ENCODE results near the gene NR3C2.

NR3C2 gene

DNA sequence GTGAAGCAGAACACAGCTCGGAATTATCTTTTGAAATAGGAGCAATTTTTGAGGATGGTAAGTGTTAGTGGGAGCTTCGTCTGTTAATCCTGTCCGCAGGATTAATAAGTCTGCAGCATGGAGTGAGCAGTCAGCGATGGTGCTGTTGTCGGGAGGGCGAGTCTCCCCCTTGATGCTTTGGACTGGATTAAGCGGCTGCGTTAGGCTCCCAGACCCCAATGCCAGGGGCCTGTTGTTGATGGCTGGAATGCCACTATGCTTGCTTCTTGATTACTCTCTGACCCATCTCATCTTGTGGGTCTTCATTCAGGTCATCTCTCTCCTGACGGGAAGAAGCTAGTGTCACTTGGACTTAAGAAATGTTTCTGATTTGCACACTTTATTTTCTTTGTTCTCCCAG lies 377.8 kb downstream of the NR3C2 start:
- H3K36me3 Mint-ChIP-seq = no peaks in the 10 kb centered on the region
- H3K4me1 Mint-ChIP-seq = peaks cover 9 to 29% of the 10 kb centered on the region in 2 donors
- no peaks in the 10 kb centered on the region for H3K27me3 Mint-ChIP-seq
- ATAC-seq (replicated peaks) (no peak), DNase-seq (no peak)
- H3K9me3 Mint-ChIP-seq = no peaks in the 10 kb centered on the region
- H3K27ac Mint-ChIP-seq = no peak overlapping the region
- H3K4me3 Mint-ChIP-seq = no peak overlapping the region

DNA sequence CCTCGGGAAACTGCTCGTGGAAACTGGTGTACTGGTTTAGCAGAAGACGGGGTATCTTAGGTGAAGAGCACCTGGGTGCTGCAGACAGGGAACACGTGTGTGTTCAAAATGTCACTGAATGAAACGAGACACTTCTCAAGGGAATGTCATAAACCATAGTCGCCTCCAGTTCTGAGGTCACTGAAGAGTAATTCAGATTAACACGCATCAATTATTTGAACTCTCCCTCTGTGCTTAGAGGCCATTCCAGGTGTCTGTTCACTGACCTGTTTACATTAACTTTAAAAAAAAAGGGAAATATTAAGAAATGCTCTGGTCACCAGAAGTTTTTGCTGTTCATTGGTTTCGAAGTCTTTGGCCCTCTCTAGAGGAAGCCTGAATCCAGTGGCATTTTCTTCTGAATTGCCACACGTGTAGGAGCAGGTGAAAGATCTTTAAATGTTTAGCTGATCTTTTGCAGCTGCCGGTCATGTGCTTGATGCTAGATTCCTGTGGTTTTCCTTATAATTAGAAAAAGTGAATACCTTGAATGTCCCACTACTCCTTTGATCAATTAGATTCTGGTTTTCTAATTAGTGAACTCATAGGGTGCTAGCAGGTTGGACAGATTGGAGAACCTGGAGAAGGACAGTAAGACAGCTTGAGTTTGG lies 379.8 kb downstream of the NR3C2 start:
- no peak overlapping the region for H3K4me3 Mint-ChIP-seq
- DNase-seq (no peak), ATAC-seq (replicated peaks) (no peak)
- peaks cover 25 to 46% of the 10 kb centered on the region in 2 donors for H3K4me1 Mint-ChIP-seq
- no peaks in the 10 kb centered on the region for H3K27me3 Mint-ChIP-seq
- H3K27ac Mint-ChIP-seq = no peak overlapping the region
- H3K36me3 Mint-ChIP-seq = no peaks in the 10 kb centered on the region
- no peaks in the 10 kb centered on the region for H3K9me3 Mint-ChIP-seq

DNA sequence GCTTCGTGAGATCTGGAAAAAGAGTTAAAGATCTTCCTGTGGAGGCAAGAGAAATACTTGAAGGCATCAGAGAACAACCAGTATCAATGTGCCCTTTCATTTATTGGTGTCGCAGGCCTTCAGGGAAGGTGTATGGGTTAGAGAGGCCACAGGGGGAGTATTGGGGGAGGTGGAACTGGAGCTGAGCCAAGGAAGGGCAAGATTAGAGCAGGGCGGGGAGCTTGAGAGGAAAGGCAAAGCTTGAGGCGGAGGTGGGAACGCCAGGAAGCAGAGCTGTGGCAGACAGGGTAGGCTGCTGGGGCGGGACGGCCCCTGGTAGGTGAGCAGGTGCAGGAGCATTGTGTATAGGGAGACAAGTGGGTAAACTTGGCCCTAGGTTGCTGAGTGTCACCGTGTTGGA lies 380.4 kb downstream of the NR3C2 start:
- no peaks in the 10 kb centered on the region for H3K36me3 Mint-ChIP-seq
- no peak for DNase-seq
- no peaks in the 10 kb centered on the region for H3K27me3 Mint-ChIP-seq
- H3K27ac Mint-ChIP-seq = no peak overlapping the region
- H3K4me1 Mint-ChIP-seq = peaks cover 31 to 53% of the 10 kb centered on the region in 2 donors
- no peak overlapping the region for H3K4me3 Mint-ChIP-seq
- H3K9me3 Mint-ChIP-seq = no peaks in the 10 kb centered on the region
- no peak for ATAC-seq (replicated peaks)

DNA sequence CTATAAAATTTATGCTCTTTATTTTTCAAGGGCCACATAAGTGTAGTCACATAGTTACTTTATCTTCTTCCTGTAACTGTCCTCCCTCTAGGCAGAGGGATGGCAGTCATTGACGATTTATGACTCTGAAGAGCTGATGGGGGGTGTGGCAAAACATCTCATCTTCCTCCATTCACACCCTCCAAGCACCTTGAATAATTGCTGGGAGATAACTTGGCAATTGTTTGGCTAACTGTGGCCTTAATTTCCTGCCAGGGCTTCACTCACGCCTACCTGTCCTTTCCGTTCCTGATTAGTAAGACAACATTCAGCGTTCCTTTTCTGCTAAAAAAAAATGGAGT lies 381.1 kb downstream of the NR3C2 start:
- Mint-ChIP-seq H3K4me3 (peak overlapping the region; percentile 1 to 9), H3K36me3 (no peaks in the 10 kb centered on the region), H3K4me1 (peaks cover 34 to 57% of the 10 kb centered on the region in 2 donors), H3K27ac (no peak overlapping the region), H3K27me3 (no peaks in the 10 kb centered on the region), H3K9me3 (no peaks in the 10 kb centered on the region)
- DNase-seq (no peak), ATAC-seq (replicated peaks) (no peak)

DNA sequence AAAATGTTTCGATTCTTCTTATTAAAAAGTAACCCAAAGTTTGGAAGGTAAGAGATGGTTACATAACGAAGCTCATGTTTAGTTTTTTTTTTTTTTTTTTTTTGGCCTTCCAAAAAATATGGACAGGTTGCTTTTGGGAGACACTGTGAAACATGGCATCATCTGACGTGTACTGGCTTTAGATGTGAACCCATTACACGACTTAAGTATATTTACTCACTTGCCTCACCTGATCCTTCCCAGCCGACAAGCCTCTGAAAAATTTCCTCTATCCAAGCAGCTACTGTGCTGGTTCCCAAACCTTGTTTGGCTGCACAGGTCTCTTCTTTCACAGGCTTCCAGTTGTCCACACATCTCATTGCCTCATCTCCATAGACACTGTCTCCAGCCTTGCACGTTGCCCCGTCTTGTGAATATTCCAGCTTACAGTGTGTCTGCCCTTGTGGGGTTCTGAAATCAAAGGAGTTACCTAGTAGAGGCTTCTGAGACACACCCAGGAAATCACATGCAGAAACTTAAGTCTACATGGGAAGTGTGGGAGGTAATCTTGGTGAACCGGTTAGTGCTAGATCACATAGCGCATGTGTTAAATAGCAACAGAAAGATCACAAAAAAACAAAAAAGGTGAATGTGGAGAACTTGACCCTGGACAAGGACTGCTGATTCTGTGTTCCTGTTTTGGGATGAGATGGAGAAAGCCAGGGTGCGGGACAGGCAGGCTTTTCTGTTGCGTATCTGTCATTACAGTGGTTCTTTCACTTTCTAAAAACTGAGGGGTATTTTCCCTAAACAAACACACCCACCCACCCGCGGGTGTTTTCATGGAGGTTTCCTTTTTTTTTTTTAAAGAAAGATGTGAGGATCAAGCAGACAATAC lies 381.7 kb downstream of the NR3C2 start:
- Mint-ChIP-seq H3K9me3 (no peaks in the 10 kb centered on the region), H3K4me1 (peaks cover 34 to 61% of the 10 kb centered on the region in 2 donors), H3K4me3 (peak overlapping the region; percentile 50 to 59), H3K27me3 (no peaks in the 10 kb centered on the region), H3K27ac (no peak overlapping the region), H3K36me3 (no peaks in the 10 kb centered on the region)
- no peak for ATAC-seq (replicated peaks)
- no peak for DNase-seq

DNA sequence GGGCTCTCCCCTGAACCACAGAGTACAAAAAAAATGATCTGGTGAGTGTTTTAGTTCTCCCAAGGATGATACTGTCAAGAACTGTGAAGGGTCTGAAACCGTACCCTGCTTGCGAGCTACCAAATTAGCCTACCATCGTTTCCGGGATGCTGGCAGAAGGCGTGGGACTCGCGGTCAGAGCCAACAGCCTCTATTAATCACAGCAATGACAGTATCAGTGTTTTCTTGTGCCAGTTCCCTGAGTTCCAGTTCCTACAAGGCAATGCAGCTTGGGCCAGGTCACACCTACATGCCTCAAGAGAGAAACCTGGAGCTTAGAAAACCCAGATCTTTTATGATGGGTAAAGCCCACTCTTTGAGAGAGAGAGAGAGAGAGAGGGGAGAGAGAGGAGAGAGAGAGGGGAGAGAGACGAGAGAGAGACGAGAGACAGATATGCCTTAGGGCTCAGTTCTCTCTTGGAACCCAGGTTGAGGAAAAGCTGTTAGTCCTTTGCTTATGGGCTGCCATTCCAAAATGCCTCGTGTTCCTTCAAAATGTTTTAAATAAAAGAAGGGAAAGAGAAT lies 382.5 kb downstream of the NR3C2 start:
- no peak overlapping the region for H3K4me3 Mint-ChIP-seq
- ATAC-seq (replicated peaks) = no peak
- H3K27me3 Mint-ChIP-seq = no peaks in the 10 kb centered on the region
- no peak for DNase-seq
- H3K9me3 Mint-ChIP-seq = no peaks in the 10 kb centered on the region
- no peak overlapping the region for H3K27ac Mint-ChIP-seq
- H3K4me1 Mint-ChIP-seq = peaks cover 34 to 63% of the 10 kb centered on the region in 2 donors
- H3K36me3 Mint-ChIP-seq = no peaks in the 10 kb centered on the region

DNA sequence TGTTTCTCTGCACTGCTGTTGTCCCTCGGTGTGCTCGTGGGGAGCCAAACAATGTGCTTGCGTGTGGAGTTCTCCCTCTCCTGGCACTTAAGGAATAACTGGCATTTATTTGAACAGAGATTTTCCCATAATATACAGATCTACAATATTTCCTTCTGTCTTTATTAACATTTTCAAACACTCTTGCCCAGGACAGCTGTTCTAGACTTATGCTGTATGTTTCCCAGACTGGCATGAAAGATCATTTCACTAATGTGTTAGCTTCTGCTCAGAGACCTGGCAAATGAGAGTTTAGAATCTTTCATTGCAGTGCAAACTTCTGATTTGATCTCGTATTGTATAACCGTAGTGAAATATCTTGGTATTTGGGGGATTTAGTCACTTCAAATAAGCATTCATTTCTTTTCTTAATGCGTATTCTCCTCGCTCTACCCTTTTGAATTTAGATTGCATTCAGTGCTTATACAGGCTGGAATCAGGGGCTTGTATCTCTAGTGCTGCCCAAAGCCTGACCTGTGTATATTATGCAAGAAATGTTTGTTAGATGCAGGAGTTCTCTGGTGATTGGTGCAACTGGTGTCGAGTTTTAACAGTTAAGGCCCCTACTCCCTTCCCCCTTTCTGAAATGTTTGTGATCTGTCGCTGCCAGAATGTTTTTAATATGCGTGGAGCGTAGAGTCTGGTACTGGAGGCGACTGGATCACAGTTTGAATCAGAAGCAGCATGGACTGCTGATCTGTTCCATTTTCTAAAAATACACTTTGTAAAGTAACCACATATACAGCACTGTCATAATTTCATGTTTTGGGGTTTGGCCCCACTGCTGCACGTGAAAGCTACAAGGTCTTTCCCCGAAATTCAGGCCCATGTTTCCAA lies 384.0 kb downstream of the NR3C2 start:
- H3K4me3 Mint-ChIP-seq = no peak overlapping the region
- no peaks in the 10 kb centered on the region for H3K9me3 Mint-ChIP-seq
- H3K27ac Mint-ChIP-seq = no peak overlapping the region
- DNase-seq (no peak), ATAC-seq (replicated peaks) (no peak)
- no peaks in the 10 kb centered on the region for H3K36me3 Mint-ChIP-seq
- no peaks in the 10 kb centered on the region for H3K27me3 Mint-ChIP-seq
- H3K4me1 Mint-ChIP-seq = peaks cover 40 to 76% of the 10 kb centered on the region in 2 donors

DNA sequence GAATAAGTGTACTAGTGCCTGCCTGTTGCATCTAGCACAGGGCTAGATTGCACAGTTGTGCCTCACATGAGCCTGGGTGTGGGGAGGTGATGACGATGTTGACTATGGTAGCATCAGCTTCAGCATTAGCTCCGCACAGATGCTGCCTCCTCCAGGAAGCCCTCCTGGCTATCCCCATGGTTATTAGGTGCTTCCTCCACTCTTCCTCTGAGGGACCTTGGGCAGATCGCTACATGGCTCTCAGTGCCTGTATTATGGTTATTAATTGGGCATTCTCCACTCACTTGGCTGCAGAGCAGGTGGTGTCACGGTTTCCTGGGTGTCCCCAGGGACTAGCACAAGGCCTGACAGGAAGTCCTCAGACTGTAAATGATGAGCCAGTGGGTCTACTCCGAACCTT lies 384.7 kb downstream of the NR3C2 start:
- Mint-ChIP-seq H3K36me3 (no peaks in the 10 kb centered on the region), H3K4me1 (peaks cover 40 to 76% of the 10 kb centered on the region in 2 donors), H3K9me3 (no peaks in the 10 kb centered on the region), H3K4me3 (no peak overlapping the region), H3K27ac (no peak overlapping the region), H3K27me3 (peaks cover 0 to 3% of the 10 kb centered on the region in 2 donors)
- ATAC-seq (replicated peaks) (peak; percentile 19 to 23), DNase-seq (no peak)

DNA sequence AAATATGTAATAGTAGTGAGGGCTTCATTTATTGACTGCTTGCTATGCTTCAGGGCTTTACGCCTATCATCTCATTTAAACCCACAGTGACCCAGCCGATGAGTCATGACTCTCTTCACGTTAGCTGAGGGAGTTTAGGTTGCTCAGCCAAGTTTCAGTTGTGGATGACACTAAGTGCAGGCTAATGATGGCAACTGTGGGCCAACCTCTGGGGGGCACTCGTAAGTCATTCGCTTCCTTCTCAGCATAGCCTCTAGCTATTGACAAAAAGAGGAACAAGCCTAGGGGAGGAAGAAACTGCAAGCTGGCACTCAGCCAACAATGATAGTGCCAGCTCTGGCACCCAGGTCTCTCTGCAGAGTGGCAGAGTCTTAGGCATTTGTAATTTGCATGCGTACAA lies 385.3 kb downstream of the NR3C2 start:
- no peaks in the 10 kb centered on the region for H3K9me3 Mint-ChIP-seq
- ATAC-seq (replicated peaks) = peak; percentile 97
- DNase-seq = peak; percentile 85
- peaks cover 40 to 71% of the 10 kb centered on the region in 2 donors for H3K4me1 Mint-ChIP-seq
- H3K36me3 Mint-ChIP-seq = no peaks in the 10 kb centered on the region
- H3K27me3 Mint-ChIP-seq = peaks cover 0 to 9% of the 10 kb centered on the region in 2 donors
- no peak overlapping the region for H3K27ac Mint-ChIP-seq
- H3K4me3 Mint-ChIP-seq = no peak overlapping the region

DNA sequence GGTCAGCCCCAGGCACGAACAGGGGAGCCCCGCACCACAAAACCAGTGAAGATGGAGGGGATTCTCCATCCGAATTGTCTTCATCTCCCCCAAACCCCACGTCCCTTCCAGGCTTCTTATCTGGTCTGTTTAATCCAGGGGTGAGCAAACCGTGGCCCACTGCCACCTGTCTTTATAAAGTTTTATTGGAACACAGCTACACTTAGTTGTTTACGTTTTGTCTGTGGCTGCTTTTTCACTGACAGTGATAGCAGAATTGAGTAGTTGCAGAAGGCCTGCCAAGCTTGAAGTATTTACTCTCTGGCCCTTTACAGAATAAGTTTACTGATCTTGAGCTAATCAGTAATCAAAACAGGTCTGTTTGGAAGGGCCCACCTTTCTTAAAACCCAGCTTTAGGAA lies 386.4 kb downstream of the NR3C2 start:
- H3K27me3 Mint-ChIP-seq = peaks cover 2 to 9% of the 10 kb centered on the region in 2 donors
- H3K9me3 Mint-ChIP-seq = no peaks in the 10 kb centered on the region
- H3K4me3 Mint-ChIP-seq = no peak overlapping the region
- no peak overlapping the region for H3K27ac Mint-ChIP-seq
- no peak for ATAC-seq (replicated peaks)
- DNase-seq = no peak
- peaks cover 38 to 60% of the 10 kb centered on the region in 2 donors for H3K4me1 Mint-ChIP-seq
- H3K36me3 Mint-ChIP-seq = no peaks in the 10 kb centered on the region

DNA sequence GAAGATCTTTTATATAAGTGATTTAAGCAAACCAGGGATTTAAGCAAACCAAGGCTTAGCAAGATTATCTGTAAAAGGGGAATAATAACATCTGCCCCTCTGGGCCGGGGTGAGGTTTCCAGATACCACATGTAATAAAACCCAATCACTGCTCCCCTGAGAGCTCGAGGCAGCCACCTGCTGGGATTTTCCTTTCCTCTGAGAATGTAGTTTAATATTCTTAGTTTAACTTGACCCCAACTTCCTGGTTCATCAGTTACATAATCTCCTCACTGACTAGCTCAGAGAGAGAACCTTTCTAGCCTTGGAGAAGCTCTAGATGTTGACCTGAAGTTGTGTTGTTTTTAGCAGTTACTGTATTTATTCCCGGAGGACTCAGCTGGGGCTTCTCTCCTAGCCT lies 387.9 kb downstream of the NR3C2 start:
- no peak for ATAC-seq (replicated peaks)
- peaks cover 30 to 47% of the 10 kb centered on the region in 2 donors for H3K4me1 Mint-ChIP-seq
- H3K4me3 Mint-ChIP-seq = no peak overlapping the region
- H3K9me3 Mint-ChIP-seq = no peaks in the 10 kb centered on the region
- H3K36me3 Mint-ChIP-seq = no peaks in the 10 kb centered on the region
- no peak for DNase-seq
- H3K27ac Mint-ChIP-seq = no peak overlapping the region
- H3K27me3 Mint-ChIP-seq = peaks cover 8 to 15% of the 10 kb centered on the region in 2 donors

DNA sequence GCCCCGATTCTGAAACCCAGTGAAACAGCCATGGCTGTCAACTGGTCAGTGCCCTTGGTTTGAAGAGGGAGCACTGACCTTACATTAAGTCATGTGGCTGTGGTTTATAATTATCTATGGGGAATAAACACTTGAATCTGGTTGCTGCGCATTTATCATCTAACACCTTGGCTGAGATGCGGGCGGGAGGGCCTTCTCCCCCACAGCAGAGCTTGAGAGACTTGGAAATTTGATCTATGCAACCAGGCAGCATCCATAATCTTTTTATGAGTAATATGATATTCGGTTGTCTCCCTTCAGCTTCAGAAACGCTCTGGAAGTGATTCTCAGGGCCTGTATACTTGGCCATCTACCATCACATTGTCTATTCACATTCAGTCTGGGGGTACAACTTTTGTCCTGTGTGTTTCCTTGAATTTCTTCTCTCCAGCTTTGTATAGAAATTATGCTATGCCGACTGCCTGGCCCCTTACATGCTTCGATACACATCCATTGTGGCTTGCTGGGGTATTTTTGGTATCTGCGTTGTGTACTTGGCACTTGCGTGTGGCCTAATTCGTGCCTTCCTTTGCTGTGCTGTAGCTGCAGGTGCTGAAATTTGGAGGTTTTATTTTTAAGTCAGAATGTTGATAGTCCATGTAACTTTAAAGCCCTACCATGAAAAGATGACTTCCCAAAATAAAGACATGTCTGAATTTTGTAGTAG lies 388.8 kb downstream of the NR3C2 start:
- H3K4me3 Mint-ChIP-seq = no peak overlapping the region
- H3K36me3 Mint-ChIP-seq = no peaks in the 10 kb centered on the region
- peaks cover 8 to 15% of the 10 kb centered on the region in 2 donors for H3K27me3 Mint-ChIP-seq
- DNase-seq (no peak), ATAC-seq (replicated peaks) (no peak)
- no peaks in the 10 kb centered on the region for H3K9me3 Mint-ChIP-seq
- peaks cover 23 to 40% of the 10 kb centered on the region in 2 donors for H3K4me1 Mint-ChIP-seq
- no peak overlapping the region for H3K27ac Mint-ChIP-seq

DNA sequence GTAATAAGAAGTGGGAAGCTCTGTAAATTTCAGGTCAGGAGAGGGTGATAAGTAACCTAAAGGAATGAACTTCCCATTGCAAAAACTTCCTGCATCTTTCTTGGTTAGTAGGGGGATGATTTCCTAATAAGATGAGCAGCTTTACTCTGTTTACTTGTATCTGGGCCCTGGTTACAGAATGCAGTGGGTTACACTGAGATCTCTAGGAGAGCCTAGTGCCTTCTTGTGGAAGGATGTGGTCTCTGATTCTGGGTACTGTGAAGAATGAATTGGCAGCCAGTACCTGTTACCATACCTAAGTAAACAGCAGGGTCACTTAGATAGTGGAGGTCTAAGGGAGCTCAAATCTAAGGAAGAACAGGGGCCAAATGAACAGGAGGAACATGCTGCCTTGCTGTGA lies 389.8 kb downstream of the NR3C2 start:
- no peak for DNase-seq
- Mint-ChIP-seq H3K4me3 (no peak overlapping the region), H3K36me3 (no peaks in the 10 kb centered on the region)

More for the DNA sequence above, 389.8 kb downstream of the NR3C2 start:
- no peak for ATAC-seq (replicated peaks)
- peaks cover 15 to 30% of the 10 kb centered on the region in 2 donors for H3K4me1 Mint-ChIP-seq
- H3K27ac Mint-ChIP-seq = no peak overlapping the region
- no peaks in the 10 kb centered on the region for H3K9me3 Mint-ChIP-seq
- peaks cover 8 to 15% of the 10 kb centered on the region in 2 donors for H3K27me3 Mint-ChIP-seq
